ENCODE measurements around the gene ABCA1.

ABCA1 gene

GRCh38 chr9:104746798-104747197, 181.2 kb downstream of the ABCA1 start:
- no peak for TF ChIP-seq CTCF (IDR thresholded peaks at IDR 0.05; ENCODE audit: low read depth, low read length)
- H3K4me1 ChIP-seq = no peaks in the 10 kb centered on the region
- H3K36me3 ChIP-seq = no peaks in the 10 kb centered on the region
- no peak for DNase-seq
- peak overlapping the region; percentile 85 for H3K4me3 ChIP-seq (ENCODE audit: low read depth, low read length)
- H3K27me3 ChIP-seq = no peaks in the 10 kb centered on the region
- H3K9me3 ChIP-seq = no peaks in the 10 kb centered on the region

- H3K27me3 ChIP-seq = no peaks in the 10 kb centered on the region
- no peak for TF ChIP-seq CTCF (IDR thresholded peaks at IDR 0.05; ENCODE audit: low read depth, low read length)
- no peaks in the 10 kb centered on the region for H3K4me1 ChIP-seq
- H3K9me3 ChIP-seq = no peaks in the 10 kb centered on the region
- no peak for DNase-seq
- no peaks in the 10 kb centered on the region for H3K36me3 ChIP-seq
- no peak overlapping the region for H3K4me3 ChIP-seq (ENCODE audit: low read depth, low read length)
Measured at GRCh38 chr9:104746285-104746684, 181.7 kb downstream of the ABCA1 start.

GRCh38 chr9:104745852-104746251, 182.1 kb downstream of the ABCA1 start:
- TF ChIP-seq CTCF (IDR thresholded peaks at IDR 0.05; ENCODE audit: low read depth, low read length) = no peak

DNA sequence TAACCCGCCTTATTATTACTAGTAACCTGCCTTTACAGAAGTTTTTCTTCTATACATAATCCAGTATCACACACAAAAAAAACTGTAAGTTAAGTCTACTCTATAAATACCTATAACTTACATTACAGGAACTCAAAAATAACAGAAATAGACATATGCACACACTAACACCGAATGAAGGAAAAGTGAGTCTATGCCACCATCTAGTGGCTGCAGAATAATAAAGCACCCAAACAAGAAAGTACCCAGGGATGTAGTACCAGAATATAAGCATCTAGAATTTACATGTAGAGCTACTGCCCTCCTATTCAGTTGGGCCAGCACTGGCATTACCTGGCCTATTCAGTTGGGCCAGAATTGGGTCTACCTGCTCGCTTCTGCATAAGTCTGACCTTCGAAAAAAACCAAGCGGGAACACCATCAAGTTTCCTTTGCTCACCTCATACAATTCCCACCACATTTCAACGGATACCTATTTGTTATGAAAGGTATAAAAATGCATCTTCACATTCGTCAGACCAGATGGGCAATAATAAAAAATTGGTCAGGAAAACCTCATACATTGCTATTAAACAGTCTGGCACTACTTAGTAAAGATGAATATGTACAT, 184.5 kb downstream of the ABCA1 start:
- no peaks in the 10 kb centered on the region for H3K36me3 ChIP-seq
- TF ChIP-seq CTCF (IDR thresholded peaks at IDR 0.05; ENCODE audit: low read depth, low read length) = peak; percentile 75
- no peak overlapping the region for H3K4me3 ChIP-seq (ENCODE audit: low read depth, low read length)
- H3K27me3 ChIP-seq = 0 out of 2 replicates have a peak, but pooled peaks cover 4% of the 10 kb centered on the region
- H3K9me3 ChIP-seq = no peaks in the 10 kb centered on the region
- H3K4me1 ChIP-seq = no peaks in the 10 kb centered on the region
- DNase-seq = peak; percentile 29

More at GRCh38 chr9:104745852-104746251, 182.1 kb downstream of the ABCA1 start:
- Histone ChIP-seq H3K36me3 (no peaks in the 10 kb centered on the region), H3K9me3 (no peaks in the 10 kb centered on the region), H3K27me3 (no peaks in the 10 kb centered on the region), H3K4me3 (ENCODE audit: low read depth, low read length) (no peak overlapping the region), H3K4me1 (no peaks in the 10 kb centered on the region)
- DNase-seq = no peak

DNA sequence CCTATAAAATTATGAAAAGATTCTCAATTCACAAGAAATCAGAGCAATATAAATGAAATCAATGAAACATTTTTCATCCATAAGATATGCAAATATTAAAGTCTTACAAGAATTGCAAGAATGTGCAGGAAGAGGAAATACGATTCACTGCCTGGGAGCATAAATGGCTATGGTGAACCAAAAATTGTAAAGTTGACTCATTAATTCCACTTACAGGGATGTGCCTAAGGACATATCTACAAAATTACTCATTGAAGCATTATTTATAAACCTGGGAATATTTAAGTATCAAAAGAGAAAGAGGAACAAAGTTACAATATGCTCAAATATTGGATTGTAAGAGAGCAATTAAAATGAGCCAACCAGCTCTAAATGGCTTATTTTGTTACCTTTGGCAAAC, 187.3 kb downstream of the ABCA1 start:
- Histone ChIP-seq H3K9me3 (no peaks in the 10 kb centered on the region), H3K27me3 (0 out of 2 replicates have a peak, but pooled peaks cover 4% of the 10 kb centered on the region), H3K4me3 (ENCODE audit: low read depth, low read length) (no peak overlapping the region), H3K36me3 (no peaks in the 10 kb centered on the region), H3K4me1 (no peaks in the 10 kb centered on the region)
- no peak for DNase-seq
- TF ChIP-seq CTCF (IDR thresholded peaks at IDR 0.05; ENCODE audit: low read depth, low read length) = no peak

GRCh38 chr9:104738452-104738851, 189.5 kb downstream of the ABCA1 start:
- Histone ChIP-seq H3K36me3 (no peaks in the 10 kb centered on the region), H3K27me3 (0 out of 2 replicates have a peak, but pooled peaks cover 4% of the 10 kb centered on the region), H3K4me3 (ENCODE audit: low read depth, low read length) (no peak overlapping the region), H3K9me3 (no peaks in the 10 kb centered on the region), H3K4me1 (no peaks in the 10 kb centered on the region)
- DNase-seq = no peak
- no peak for TF ChIP-seq CTCF (IDR thresholded peaks at IDR 0.05; ENCODE audit: low read depth, low read length)

Measured in BE2C (cell line).